ENCODE data around the gene PTPN14. TPM values are rescaled to one million over a fixed set of nuclear protein-coding genes. Genes with fewer than 3 reads are reported as not detected.
"Not testable (repeated sequence)": the region's sequence is repeated elsewhere in the genome, so short reads cannot be mapped to it uniquely, and the experiment has no call there.

PTPN14 gene
- total RNA-seq, 1 experiment from 2014 or later = 243 TPM

GRCh38 chr1:214582289-214582891 lies 31.0 kb upstream of the PTPN14 start:
- H3K4me1 Mint-ChIP-seq (ENCODE audit: insufficient read depth, unreplicated experiment) = peaks cover 38% of the 10 kb centered on the region
- peaks cover 6% of the 10 kb centered on the region for H3K36me3 Mint-ChIP-seq (ENCODE audit: insufficient read depth, unreplicated experiment)
- no TSS peak for BruUV-seq (replicated peaks)
- TF ChIP-seq CTCF (IDR thresholded peaks at IDR 0.05; ENCODE audit: unreplicated experiment) = no peak
- H3K27ac Mint-ChIP-seq (ENCODE audit: low read depth, unreplicated experiment) = peak overlapping the region; percentile 93
- H3K27me3 Mint-ChIP-seq (ENCODE audit: insufficient read depth, unreplicated experiment) = no peaks in the 10 kb centered on the region
- CTCF ChIA-PET = interaction anchor here (0.5 to 21.4 kb wide), 27 partner anchors 9 to 564 kb away, joined by 3 to 958 read pairs (median 6); partner anchors contain the start of gene PTPN14
- no peak for DNase-seq (ENCODE audit: unreplicated experiment)
- intact Hi-C loops (cut with micrococcal nuclease) = loop anchor here (1.0 kb wide), 1 partner anchor 18 kb away; no protein-coding TSS in a partner anchor
- no peaks in the 10 kb centered on the region for H3K9me3 Mint-ChIP-seq (ENCODE audit: unreplicated experiment)
- POLR2A ChIA-PET = interaction anchor here (0.6 to 27.9 kb wide), 32 partner anchors 10 to 368 kb away, joined by 3 to 2189 read pairs (median 7); partner anchors contain the start of genes CENPF, PTPN14 and SMYD2
- peak overlapping the region; percentile 9 for H3K4me3 Mint-ChIP-seq (ENCODE audit: unreplicated experiment)

DNA sequence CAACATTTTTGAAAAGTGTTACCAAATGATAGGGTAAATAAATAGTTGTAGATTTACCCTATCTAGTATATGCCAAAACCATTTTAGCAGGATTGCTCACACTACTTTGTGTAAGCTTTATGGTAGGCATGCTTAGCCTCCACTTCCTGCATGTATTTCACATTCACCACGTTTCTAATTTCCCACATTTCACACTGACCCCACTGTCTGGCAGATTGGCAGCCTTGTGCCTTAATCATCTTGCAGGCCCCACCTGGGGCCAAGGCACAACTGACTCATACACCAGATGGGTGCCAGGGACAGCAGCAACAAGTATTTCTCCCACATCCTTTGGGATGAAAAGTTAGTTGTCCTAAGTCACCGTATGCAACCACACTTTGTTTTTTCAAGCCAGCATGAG lies 30.4 kb upstream of the PTPN14 start:
- DNase-seq (ENCODE audit: unreplicated experiment) = peak; percentile 100
- Mint-ChIP-seq H3K4me1 (ENCODE audit: insufficient read depth, unreplicated experiment) (peaks cover 38% of the 10 kb centered on the region), H3K36me3 (ENCODE audit: insufficient read depth, unreplicated experiment) (peaks cover 6% of the 10 kb centered on the region), H3K27me3 (ENCODE audit: insufficient read depth, unreplicated experiment) (no peaks in the 10 kb centered on the region), H3K27ac (ENCODE audit: low read depth, unreplicated experiment) (peak overlapping the region; percentile 93), H3K9me3 (ENCODE audit: unreplicated experiment) (no peaks in the 10 kb centered on the region), H3K4me3 (ENCODE audit: unreplicated experiment) (peak overlapping the region; percentile 9)
- CTCF ChIA-PET = interaction anchor here (0.5 to 21.4 kb wide), 26 partner anchors 8 to 565 kb away, joined by 3 to 958 read pairs (median 10); partner anchors contain the start of gene PTPN14
- intact Hi-C loops (cut with micrococcal nuclease) = loop anchor here (1.0 kb wide), 3 partner anchors 17 to 193 kb away; partner anchors contain the start of gene PTPN14
- POLR2A ChIA-PET = interaction anchor here (0.6 to 27.9 kb wide), 36 partner anchors 11 to 534 kb away, joined by 3 to 2189 read pairs (median 6); partner anchors contain the start of genes CENPF, PTPN14 and SMYD2
- TF ChIP-seq CTCF (IDR thresholded peaks at IDR 0.05; ENCODE audit: unreplicated experiment) = no peak
- no TSS peak for BruUV-seq (replicated peaks)

- Mint-ChIP-seq H3K4me1 (ENCODE audit: insufficient read depth, unreplicated experiment) (peaks cover 45% of the 10 kb centered on the region), H3K36me3 (ENCODE audit: insufficient read depth, unreplicated experiment) (peaks cover 6% of the 10 kb centered on the region), H3K9me3 (ENCODE audit: unreplicated experiment) (peaks cover 7% of the 10 kb centered on the region), H3K27me3 (ENCODE audit: insufficient read depth, unreplicated experiment) (no peaks in the 10 kb centered on the region), H3K4me3 (ENCODE audit: unreplicated experiment) (no peak overlapping the region), H3K27ac (ENCODE audit: low read depth, unreplicated experiment) (peak overlapping the region; percentile 23)
- CTCF ChIA-PET = interaction anchor here (0.5 to 21.4 kb wide), 7 partner anchors 14 to 318 kb away, joined by 3 to 958 read pairs (median 3); partner anchors contain the start of gene PTPN14
- no peak for TF ChIP-seq CTCF (IDR thresholded peaks at IDR 0.05; ENCODE audit: unreplicated experiment)
- DNase-seq (ENCODE audit: unreplicated experiment) = no peak
- no TSS peak for BruUV-seq (replicated peaks)
- POLR2A ChIA-PET = interaction anchor here (1.0 to 27.9 kb wide), 10 partner anchors 19 to 157 kb away, joined by 3 to 2189 read pairs (median 4); partner anchors contain the start of gene PTPN14
- intact Hi-C loops (cut with micrococcal nuclease) = no loop called here
Measured at GRCh38 chr1:214579183-214579582, 27.8 kb upstream of the PTPN14 start.

DNA sequence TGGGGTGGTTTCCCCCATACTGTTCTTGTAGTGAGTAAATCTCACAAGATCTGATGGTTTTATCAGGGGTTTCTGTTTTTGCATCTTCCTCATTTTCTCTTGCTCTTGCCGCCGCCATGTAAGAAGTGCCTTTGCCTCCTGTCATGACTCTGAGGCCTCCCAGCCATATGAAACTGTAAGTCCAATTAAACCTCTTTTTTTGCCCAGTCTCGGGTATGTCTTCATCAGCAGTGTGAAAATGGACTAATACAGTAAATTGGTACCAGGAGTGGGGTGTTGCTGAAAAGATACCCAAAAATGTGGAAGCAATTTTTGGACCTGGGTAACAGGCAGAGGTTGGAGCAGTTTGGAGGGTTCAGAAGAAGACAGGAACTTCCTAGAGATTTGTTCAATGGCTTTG lies 24.7 kb upstream of the PTPN14 start:
- DNase-seq (ENCODE audit: unreplicated experiment); H3K4me3 Mint-ChIP-seq (ENCODE audit: unreplicated experiment); H3K27me3 Mint-ChIP-seq (ENCODE audit: insufficient read depth, unreplicated experiment); intact Hi-C loops (cut with micrococcal nuclease); H3K9me3 Mint-ChIP-seq (ENCODE audit: unreplicated experiment); BruUV-seq (replicated peaks): not testable (repeated sequence)
- peaks cover 48% of the 10 kb centered on the region for H3K4me1 Mint-ChIP-seq (ENCODE audit: insufficient read depth, unreplicated experiment)
- POLR2A ChIA-PET = interaction anchor here (0.6 to 31.1 kb wide), 8 partner anchors 0 to 188 kb away, joined by 3 to 2189 read pairs (median 170); partner anchors contain the start of gene PTPN14
- H3K27ac Mint-ChIP-seq (ENCODE audit: low read depth, unreplicated experiment) = peak overlapping the region; percentile 95
- CTCF ChIA-PET = interaction anchor here (0.9 to 15.0 kb wide), 5 partner anchors 8 to 244 kb away, joined by 3 to 291 read pairs (median 36); partner anchors contain the start of gene PTPN14
- peaks cover 16% of the 10 kb centered on the region for H3K36me3 Mint-ChIP-seq (ENCODE audit: insufficient read depth, unreplicated experiment)

Measured in MCF 10A (cell line).